Colonic mucosa (tissue), 4 donors: Measurements from ENCODE around the gene DEDD2. TPM values are rescaled to one million over a fixed set of nuclear protein-coding genes. Genes with fewer than 3 reads are reported as not detected.

Experiments
- DNase-seq: peaks from one replicate; pipeline ENCODE4 v3.0.0-alpha.2; 2020
- H3K27ac ChIP-seq: fragments of 200-600 bp; one replicate; pipeline ENCODE4 v1.8.0; 2021
- H3K27me3 ChIP-seq: fragments of 200-600 bp; one replicate; pipeline ENCODE4 v1.8.0; 2021
- H3K36me3 ChIP-seq: fragments of 200-600 bp; one replicate; pipeline ENCODE4 v1.8.0; 2021
- H3K4me1 ChIP-seq: fragments of 200-600 bp; one replicate; pipeline ENCODE4 v1.8.0; 2021; ENCODE audit warnings: mild to moderate bottlenecking
- H3K4me3 ChIP-seq: fragments of 200-600 bp; one replicate; pipeline ENCODE4 v1.8.0; 2021
- H3K9ac ChIP-seq, 2 donors: one replicate each; pipeline ENCODE4 v1.7.0; 2013; ENCODE audit warnings: control low read depth in 2 of 2, low read depth in 2 of 2, low read length in 2 of 2
- H3K9me3 ChIP-seq: fragments of 200-600 bp; one replicate; pipeline ENCODE4 v1.8.0; 2021
- intact Hi-C: fragments of 100-400 bp; cut with DNase I; formaldehyde crosslinking; loops from one replicate; pipeline ENCODE4 v1.14.1; 2022
- total RNA-seq, 2 donors: library from RNA; stranded (reverse); fragmentation: NEBNext Ultra II Directional in 1 of 2; extraction: Animal tissue kit (Norgen Biotek cat#: 25700) in 1 of 2; gene quantifications; one replicate each; pipeline ENCODE4 v1.2.1, GENCODE V29; 2021
- TF ChIP-seq, protein P1 (sequence below): fragments of 200-600 bp; IDR thresholded peaks from one replicate; pipeline ENCODE4 v1.8.0; 2022; ENCODE audit warnings: antibody characterized with exemption, mild to moderate bottlenecking
- donor health status: healthy.
- donor health status: DM: no; HTN: no; CAD: no.
- donor health status: DM: no; HTN: no; CAD: no.

The DEDD2 gene
- total RNA-seq, 2 donors from 2014 or later, result 27.0 to 33.8 TPM

DNA sequence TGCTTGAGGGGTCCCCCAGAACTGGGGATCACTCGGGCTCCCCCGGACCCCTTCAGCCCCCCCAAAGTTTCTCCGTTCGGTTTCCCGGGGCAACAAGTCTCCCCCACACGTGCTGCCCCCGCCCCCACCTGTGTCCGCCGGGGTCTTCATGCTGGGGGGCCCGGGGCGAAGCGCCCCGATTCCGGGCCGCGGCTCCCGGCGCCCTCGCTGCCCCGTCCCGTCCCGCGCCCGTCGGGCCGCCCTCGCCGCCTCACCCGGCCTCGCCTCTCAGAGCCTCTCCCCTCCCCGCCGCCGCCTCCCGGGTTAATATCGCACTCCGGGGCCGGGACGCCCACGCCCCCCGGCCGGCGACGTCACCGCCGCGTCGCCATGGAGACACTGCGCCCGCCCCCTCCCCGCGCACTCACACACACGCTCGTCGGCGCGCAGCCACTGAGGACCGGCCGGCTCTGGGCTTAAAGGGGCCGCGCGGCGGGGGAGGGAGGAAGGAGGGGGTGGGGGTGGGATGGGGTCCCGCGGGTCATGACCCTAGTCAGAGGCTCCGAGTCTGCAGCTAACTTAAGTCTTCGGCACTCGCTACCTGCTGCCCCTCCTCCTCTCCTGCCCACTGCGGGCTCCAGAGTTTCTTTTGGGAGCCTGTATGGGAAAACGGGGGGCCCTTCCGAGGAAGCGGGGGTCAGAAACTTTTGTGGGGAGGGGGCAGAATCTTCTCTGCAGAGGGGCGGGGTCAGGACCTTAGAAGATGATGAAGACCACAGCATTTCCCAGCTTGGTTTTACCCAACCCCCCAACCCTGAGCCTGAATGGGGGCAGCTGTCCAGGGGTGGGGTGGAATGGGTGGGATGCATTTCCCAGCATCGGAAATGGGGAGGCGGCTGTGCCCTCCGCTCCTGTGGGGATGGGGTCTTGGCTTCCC, 37.6 kb upstream of the DEDD2 start, which contains the start of gene ERF:
TSS of gene ERF (minus strand) at position 279 of the 916 bp plus-strand sequence. CDS start at position 150, 129 bp downstream.
- H3K9me3 ChIP-seq, result no peaks in the 10 kb centered on the region
- H3K4me1 ChIP-seq, result peaks cover 10% of the 10 kb centered on the region
- TF ChIP-seq, protein P1, sequence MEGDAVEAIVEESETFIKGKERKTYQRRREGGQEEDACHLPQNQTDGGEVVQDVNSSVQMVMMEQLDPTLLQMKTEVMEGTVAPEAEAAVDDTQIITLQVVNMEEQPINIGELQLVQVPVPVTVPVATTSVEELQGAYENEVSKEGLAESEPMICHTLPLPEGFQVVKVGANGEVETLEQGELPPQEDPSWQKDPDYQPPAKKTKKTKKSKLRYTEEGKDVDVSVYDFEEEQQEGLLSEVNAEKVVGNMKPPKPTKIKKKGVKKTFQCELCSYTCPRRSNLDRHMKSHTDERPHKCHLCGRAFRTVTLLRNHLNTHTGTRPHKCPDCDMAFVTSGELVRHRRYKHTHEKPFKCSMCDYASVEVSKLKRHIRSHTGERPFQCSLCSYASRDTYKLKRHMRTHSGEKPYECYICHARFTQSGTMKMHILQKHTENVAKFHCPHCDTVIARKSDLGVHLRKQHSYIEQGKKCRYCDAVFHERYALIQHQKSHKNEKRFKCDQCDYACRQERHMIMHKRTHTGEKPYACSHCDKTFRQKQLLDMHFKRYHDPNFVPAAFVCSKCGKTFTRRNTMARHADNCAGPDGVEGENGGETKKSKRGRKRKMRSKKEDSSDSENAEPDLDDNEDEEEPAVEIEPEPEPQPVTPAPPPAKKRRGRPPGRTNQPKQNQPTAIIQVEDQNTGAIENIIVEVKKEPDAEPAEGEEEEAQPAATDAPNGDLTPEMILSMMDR, result no peak
- H3K27ac ChIP-seq, result peak within 1 kb of the TSS; percentile 93
- peak within 1 kb of the TSS; percentile 86 for H3K4me3 ChIP-seq
- peak within 1 kb of the TSS; percentile 97 to 100 for H3K9ac ChIP-seq
- no peaks in the 10 kb centered on the region for H3K36me3 ChIP-seq
- DNase-seq, result peak; percentile 95
- intact Hi-C loops, result no loop called here
- no peaks in the 10 kb centered on the region for H3K27me3 ChIP-seq

DNA sequence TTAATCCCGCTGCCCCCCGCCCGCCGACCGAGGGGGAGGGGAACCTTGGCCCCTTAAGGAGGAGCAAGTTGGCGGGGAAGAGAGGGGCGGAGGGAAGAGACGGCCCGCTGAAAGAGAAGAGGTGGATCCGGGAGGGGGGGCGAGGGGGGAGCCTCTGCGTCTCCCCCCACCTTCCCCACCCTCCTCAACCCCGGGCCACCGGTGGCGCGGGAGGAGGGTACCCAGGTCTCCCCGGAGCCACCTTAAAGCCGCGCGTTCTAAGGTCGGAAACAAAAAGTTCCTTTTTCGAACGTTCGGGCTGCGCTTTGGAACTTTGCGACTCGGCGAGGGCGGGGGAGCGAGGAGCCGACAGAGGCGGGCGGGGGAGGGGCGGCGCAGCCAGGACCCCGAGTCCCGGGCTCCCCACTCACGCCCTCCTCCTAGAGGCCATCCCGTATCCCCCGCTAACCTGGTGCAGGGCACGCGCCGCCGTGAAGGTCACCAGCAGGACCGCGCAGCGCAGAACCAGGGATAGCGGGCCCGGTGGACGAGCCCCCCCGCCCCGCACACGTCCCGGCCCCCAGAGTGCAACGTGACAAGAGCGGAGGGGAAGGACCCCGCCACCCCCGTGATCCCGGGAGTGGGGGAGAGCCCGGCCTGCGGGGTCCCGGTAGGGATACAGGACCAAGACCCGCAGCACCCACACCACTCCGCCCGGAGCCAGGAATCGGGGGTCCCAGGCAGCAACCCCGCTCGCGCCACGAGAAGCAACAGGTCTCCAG, 36.8 kb upstream of the DEDD2 start:
- no peaks in the 10 kb centered on the region for H3K9me3 ChIP-seq
- peak overlapping the region; percentile 86 for H3K4me3 ChIP-seq
- peak overlapping the region; percentile 93 for H3K27ac ChIP-seq
- peak; percentile 86 for DNase-seq
- H3K4me1 ChIP-seq, result peaks cover 10% of the 10 kb centered on the region
- H3K27me3 ChIP-seq, result no peaks in the 10 kb centered on the region
- TF ChIP-seq, protein P1, result no peak
- intact Hi-C loops, result no loop called here
- no peaks in the 10 kb centered on the region for H3K36me3 ChIP-seq
- H3K9ac ChIP-seq, result peak overlapping the region; percentile 97 to 100

DNA sequence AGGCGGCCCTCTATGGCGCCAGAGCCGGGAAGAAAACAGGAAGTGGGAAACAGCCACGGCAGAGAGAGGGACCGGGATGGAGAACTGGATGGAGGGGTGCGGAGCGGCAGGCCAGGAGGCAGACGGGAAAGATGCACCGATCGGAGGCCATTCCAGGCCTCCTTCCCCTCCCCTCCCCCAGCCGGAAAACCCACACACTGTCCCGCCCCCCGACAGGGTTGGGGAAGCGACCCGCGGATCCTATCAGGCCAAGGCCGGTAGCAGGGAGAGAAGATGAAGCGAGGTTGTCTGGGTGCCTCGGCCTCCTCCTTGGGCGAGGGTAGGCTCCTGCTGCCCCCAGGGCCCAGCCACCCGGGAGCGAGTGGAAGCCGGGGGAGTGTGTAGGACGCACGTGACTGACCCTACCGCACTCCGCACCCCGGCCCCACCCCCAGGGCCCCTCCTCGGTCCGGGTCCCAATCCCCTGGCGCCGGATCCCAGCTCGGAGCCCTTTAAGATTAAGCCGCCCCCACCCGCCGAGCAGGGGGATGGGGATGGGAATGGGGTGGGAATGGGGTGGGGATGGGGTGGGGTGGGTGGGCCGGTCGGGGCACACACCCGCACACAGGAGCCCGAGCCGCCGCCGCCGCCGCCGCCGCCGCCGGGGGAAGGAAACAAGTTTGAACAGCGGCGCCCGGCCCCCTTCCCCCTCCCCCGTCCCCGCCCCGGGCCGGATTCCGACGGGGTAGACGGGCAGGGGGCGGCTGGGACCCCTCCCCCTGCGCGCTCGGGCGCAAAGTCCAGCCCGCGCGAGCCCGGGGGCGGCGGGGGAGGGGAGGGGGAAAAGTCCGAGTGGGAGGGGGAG, 36.0 kb upstream of the DEDD2 start:
- no peaks in the 10 kb centered on the region for H3K36me3 ChIP-seq
- H3K27ac ChIP-seq, result peak overlapping the region; percentile 93
- H3K9ac ChIP-seq, result peak overlapping the region; percentile 78 to 97
- intact Hi-C loops, result no loop called here
- H3K4me3 ChIP-seq, result peak overlapping the region; percentile 86
- peaks cover 10% of the 10 kb centered on the region for H3K4me1 ChIP-seq
- TF ChIP-seq, protein P1, result no peak
- DNase-seq, result peak; percentile 78
- H3K9me3 ChIP-seq, result no peaks in the 10 kb centered on the region
- H3K27me3 ChIP-seq, result no peaks in the 10 kb centered on the region

DNA sequence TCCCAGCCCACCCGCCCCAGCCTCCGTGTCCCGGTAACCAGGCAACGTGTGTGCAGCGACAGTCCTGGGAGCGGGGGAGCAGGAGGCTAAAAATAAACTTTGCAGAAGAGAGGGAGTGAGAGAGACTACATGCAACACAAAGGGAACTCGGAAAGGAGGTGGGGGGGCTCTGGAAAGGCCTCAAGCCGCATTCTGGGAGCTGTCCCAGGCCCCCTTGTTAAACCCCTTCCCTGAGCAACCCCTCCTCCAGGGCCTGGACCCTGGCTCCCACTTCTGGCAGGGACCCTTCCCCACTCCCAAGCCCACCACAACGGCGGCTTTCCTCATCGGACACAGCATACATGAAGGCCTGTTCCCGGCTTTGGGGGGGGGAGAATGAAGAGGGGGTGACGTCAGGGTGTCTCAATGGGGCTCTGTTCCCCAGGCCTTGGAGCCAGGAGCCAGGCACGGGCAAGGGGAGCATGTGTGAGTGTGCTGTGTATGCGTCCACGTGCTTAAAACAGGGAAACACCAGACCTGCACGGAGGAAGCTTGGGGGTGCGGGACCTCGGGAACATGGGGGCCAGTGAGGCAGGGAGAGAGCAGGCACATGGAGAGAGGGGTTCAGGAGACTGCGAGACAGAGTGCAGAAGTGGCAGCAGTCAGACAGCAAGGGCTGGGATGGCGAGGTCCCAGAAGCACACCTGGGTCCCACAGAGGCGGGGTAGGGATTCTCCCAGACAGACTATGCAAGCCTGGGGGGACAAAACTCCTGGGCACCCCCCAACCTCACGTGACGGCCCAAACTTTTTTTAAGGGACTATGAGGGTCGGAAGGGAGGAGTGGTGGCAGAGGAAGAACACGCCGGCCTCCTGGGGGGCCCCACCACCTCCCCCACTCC, 35.1 kb upstream of the DEDD2 start:
- DNase-seq, result no peak
- no peaks in the 10 kb centered on the region for H3K9me3 ChIP-seq
- intact Hi-C loops, result no loop called here
- H3K9ac ChIP-seq, result peak overlapping the region; percentile 72 to 78
- H3K36me3 ChIP-seq, result no peaks in the 10 kb centered on the region
- H3K4me1 ChIP-seq, result peaks cover 10% of the 10 kb centered on the region
- peak overlapping the region; percentile 93 for H3K27ac ChIP-seq
- TF ChIP-seq, protein P1, result no peak
- H3K27me3 ChIP-seq, result no peaks in the 10 kb centered on the region
- peak overlapping the region; percentile 86 for H3K4me3 ChIP-seq
